ENCODE results near the gene VPS4B.
"Not testable (repeated sequence)": the region's sequence is repeated elsewhere in the genome, so short reads cannot be mapped to it uniquely, and the experiment has no call there.

The VPS4B gene

DNA sequence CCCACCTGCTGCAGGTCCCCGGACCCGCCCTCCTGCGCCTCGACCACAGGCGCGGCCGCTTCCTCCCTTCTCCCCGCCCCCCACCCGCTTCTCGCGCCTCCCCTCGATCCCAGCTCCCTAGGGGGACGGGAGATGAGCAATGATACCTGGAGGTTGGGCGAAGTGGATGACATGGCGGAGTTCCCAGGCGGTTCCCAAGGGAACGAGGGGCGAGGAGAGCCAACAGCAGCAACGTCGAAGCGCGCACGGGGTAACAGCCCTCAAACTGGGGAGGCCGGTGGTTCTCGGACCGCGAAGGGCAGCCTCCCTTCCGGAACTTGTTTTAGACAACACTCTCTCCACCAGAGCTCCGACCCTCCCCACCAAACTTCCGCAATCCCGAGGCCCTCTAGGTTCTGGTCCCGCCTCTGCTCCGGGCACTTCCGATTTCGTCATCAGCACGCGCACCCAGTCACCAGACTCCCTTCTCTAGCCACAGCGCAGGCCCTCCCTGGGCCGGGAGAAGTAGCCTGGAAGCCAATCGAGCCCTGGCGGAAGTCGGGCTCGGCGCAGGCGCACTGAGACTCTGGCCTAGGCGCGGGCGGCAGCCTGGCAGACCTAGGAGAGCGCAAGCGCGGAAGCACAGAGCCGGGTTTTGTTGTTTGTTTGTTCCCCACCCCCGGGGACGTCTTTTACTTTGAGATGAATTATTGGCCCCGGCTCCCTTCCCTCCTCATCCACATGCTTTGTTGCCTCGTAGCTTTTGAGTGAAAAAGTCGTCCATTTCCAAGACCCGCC, at the start of gene VPS4B:
VPS4B (minus strand) TSS at position 390 of the 777 bp plus-strand sequence; CDS start at position 173, 217 bp downstream.
- FAIRE-seq: peak; percentile 99

DNA sequence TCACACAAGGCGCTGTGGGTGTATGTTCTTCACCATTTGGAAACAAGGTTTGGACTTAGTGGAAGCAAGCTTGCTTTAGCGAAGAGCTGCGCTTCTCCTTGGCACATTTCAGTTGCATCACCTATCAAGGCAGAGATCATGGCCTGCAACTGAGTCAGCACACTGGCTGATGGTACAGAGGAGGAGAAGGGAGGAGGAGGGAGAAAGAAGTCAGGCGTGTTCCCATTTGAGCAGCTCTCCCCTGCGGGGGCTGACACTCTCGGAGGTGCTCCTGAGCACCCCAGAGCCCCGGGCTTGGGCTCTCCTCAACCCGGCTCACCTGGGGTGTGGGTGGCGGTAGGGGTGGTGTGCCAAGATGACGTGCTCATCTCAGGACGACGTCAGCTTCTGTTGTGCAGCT, 48.5 kb upstream of the VPS4B start:
- FAIRE-seq: no peak

DNA sequence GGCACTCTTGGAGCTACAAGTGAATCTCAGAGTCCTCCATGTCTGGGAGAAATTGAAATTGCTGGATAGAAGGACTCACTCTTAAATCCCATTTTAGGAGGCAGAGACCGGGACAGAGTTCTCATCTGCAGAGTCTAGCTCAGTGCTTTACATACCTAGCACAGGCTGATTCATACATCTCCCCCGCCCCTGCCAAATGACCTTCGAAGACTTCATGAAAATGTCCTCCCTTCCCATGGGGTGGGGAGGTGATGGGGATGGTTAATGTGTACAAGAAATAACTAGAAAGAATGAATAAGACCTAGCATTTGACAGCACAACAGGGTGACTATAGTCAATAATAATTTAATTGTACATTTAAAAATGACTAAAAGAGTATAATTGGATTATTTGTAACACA, 46.3 kb upstream of the VPS4B start:
- no peak for FAIRE-seq

DNA sequence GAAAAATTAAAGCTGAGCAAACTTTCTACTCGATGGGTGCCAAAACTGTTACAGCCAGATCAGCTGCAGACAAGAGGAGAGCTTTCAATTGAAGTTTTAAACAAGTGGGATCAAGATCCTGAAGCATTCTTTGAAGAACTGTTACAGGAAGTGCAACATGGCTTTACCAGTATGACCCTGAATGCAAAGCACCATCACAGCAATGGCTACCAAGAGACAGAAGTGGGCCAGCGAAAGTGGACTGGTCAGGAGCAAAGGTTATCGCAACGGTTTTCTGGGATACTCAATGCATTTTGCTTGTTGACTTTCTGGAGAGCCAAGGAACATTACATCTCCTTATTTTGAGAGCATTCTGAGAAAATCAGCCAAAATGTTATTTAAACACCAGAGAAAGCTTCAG, 45.4 kb upstream of the VPS4B start:
- no peak for FAIRE-seq

DNA sequence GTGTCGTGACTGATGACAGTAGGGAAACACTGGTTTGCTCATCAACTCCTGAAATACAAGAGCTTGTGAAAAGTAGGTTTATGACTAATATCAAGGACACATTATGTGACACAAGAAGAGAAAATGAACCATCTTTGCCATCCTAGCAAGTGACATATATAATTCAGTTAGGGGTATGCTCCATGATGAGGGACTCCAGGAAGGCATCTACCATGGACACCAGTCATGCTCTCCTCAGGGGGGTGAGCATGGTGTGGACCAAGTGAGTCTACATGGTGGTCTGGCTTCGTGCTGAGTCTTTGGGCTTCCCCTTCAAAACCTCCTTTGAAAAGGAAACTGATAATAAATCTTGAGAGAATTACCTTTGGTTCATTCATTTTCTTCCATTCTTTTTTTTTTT, 42.8 kb upstream of the VPS4B start:
- no peak for FAIRE-seq

DNA sequence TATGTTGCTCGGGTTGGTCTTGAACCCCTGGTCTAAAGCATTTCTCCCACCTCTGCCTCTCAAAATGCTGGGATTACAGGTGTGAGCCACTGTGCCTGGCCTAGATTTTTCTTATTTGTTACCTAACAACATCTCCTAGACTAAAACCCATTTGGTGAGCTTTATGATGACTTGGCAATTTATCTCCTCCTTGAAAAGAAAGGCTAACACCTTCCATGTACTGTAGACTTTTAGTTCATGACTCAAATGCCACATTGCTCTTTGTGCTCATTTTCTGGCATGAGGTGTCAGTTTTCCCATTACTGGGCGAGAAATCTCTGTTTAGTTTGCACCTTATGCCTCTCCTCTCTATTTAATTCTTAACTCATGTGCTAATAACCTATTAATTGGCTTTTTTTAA, 42.2 kb upstream of the VPS4B start:
- no peak for FAIRE-seq

DNA sequence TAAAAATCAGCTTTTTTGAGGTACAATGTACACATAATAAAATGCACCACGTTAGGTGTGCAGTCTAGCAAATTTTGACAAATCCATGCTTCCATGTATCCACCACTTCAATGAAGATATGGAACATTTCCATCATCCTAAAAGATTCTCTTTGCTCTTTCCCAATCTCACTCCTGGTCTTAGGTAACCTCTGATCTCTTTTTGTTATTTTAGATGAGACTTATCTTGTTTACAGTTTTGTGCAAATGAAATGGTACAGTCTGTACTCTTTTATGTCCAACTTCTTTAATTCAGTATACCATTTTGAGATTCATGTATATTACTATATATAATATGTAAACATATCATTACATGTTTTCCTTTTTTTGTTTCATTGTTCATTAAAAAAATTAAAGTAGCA, 38.1 kb upstream of the VPS4B start:
- FAIRE-seq: peak; percentile 65

DNA sequence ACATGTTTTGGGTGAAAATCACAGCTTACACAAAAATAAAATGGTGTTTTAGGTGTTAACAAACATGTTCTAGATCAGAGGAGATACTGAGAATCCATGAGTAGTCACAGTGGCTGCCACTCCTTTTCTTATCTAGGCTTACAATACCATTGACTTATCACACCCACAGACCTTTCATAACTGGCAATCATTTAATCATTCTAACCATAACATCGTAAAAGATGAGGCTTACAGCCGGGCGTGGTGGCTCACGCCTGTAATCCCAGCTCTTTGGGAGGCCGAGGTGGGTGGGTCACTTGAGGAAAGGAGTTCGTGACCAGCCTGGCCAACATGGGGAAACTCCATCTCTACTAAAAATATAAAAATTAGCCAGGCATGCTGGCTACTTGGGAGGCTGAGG, 35.7 kb upstream of the VPS4B start:
- no peak for FAIRE-seq

DNA sequence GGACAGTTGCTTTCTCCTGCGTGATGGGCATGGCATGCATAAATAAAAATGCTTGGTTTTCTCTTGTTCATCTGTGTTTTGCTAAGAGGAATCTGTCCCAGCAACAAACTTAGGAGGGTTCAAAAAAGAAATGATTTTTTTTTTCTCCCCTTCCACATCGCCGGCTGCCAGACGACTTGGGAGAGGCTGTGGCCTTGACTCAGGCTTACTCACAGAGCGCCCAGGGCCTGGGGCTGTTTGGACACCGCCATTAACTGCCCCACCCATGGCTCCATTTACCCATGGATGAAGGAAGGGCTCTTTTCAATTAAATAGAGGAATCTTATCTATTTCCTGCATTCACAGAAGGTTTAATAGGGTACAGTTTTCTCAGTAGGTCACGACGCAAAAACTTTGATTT, 32.2 kb upstream of the VPS4B start:
- FAIRE-seq: no peak

DNA sequence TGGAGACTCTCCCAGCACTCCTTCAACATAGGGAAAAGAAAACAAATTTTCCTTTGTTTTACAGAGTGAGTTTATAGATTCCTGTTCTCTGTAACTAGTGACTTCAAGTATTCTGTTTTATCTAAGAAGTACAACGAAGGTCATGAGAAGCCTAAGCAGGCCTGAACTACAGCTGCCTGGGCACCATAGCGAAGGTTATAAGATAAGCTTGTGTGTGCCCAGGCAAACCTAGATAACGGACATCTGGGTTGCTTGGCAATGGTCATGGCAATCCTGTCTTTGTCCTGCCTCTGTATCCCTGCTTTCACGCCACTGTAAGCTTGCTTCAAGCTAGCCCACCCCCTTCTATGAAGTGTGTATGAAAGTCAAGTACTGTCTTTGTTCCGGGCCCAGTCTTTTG, 30.5 kb upstream of the VPS4B start:
- FAIRE-seq: not testable (repeated sequence)

DNA sequence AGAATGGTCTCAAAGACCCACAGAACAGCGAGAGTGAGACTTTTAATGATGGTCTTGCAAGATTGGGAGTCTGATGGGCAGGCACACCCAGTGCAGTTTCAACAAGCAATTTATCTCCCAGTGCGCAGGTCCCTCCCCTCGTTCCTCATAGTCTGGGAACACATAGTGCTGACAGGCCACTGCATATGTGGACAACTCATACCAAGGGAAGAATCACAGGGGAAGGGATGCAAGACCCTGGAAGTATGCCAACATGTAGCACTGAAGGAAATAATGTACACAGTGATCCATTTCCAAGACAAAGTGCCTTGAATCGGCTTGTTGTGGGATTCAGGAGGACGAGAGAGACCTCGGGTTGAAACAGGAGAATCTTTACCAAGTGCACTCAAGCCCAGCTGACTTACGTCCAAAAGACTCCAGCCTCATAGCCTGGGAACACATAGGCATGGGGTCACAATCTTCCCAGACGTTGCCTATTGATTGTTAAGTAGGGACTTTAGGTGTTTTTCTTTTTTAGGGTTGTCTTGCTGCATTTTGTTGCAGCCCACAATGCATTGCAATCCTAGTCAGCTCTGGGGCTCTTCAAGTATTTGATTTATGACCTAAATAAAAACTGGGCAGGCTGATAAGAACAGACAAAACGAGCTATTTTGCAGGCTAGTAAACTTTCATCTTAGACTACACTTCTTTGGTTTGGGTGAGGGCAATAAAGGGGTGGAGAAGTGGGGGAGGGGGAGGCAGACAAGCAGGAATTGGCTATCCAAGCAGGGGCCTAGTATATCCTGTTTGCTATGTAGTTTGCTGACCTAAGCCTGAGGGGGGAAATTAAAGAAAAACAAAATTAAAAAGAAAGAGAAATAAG, 29.8 kb upstream of the VPS4B start:
- no peak for FAIRE-seq

DNA sequence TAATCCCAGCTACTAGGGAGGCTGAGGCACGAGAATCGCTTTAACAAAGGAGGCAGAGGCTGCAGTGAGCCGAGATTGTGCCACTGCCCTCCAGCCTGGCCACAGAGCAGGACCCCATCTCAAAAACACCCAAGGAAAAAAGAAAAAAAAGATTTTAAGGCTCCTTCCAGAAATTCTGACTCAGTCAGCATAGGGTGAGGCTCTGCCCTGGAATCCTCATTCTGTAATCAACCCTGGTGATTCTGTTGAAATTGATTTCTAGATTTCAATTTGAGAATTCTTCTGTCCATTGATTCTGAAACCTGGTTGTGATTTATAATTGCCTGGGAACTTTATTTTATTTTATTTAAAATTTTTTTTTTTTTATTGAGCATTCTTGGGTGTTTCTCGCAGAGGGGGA, 27.1 kb upstream of the VPS4B start:
- FAIRE-seq: no peak

DNA sequence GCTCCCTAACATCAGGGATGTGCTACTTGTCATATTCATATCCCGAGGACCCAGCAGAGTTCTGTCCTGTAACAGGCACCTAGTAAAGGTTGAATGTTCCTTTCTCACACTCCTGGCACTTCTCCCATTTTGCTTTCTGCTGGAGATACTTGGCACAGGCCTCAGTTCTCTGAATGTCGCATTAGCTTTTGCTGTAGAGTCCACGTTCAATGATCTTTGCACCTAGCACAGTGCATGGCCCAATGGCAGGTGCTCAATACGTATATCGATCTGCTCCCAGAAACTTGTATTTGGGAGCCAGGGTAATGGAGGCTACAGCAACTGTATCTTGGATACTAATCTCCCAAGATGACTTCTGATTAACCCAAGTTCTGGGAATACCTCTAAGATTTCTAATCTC, 24.8 kb upstream of the VPS4B start:
- FAIRE-seq: no peak

DNA sequence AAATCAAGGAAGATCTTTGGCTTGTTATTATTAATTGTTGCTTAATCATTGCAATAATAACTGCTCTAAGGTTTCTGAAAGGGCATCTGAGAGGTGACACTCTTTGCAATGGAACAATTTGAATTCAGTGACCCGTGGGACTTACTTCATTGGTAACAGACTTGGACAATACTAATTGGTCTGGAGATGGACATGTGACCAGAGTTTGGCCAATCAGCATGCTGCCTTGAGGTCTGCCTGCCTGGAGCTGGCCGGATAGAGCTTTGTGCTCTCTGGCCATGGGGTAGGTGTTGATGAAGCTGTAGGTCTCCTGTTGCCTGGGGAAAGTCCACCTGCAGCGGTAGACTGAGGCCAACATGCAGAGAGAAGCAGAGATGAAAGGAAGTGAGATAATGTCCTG, 24.0 kb upstream of the VPS4B start:
- FAIRE-seq: no peak

DNA sequence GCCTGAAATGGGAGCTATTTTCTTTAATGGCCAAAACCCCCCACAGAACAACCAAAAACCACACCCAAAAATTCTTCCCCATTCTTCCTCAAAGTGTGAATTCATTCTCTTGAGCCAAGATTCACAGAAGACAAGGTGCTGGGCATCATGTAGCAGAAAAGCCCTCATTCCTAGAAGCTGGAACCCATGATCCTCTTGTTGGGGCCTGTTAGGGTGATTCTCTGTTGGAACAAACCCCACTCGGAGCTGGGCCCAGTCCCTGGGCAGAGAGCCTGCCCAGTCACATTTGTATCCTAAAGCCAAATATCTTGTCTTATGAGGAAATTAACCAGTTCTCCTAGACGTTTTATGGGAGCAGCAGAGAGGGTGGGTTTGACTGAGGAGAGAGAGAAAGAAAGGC, 22.8 kb upstream of the VPS4B start:
- FAIRE-seq: no peak

DNA sequence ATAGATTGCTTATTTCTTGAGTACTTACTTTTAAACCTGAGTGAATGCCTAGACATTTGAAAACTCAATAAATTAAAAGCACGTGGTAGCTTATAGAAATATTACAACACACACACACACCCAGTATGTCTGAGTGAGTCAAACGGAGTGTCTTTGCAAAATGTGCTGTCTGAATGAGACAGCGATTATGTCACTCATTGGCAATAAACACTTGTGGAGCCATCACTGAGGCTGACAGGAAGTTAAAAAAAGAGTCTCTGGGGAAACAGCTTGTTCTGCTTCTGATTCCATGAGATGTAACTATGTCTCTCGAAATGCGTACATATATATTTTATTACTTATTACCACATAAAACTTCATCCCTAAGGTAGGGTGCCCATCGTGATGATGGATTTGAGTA, 22.3 kb upstream of the VPS4B start:
- no peak for FAIRE-seq

DNA sequence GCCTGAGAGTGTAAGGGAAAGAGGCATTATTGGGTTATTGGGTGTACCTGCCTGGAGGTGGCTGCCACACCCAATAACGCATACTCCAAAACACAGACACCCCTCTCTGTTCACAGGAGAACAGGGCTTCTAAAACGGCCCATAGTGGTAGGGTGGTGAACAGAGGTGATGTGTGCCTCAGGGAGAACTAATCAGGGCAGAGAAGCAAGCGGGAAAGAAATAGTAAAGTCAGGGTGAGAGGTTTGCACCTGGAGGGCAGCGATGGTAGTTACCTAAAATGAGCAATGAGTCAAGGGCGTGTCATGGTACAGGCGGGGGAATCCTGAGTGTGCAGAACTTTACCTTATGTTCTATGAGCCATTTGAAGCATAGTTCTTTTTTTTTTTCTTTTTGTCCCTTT, 21.6 kb upstream of the VPS4B start:
- FAIRE-seq: no peak

DNA sequence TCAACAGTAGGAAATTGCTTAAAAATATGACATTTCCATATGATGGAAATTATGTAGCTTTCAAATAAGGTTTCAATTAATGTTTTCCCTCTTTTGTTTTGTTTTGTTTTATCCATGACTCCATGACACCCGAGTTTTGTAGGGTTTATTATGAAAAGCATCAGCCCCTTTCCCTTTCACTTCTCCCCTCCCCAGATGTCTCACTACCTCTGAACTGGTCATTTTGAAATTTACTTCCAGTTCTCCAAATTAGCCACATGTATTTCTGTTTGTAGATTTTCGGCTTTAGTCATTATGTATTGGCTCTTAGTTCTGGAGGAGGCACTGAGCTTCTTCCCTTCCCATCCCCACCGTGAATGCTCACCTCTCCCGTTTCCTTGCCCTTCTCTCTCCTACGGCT, 18.6 kb upstream of the VPS4B start:
- FAIRE-seq: no peak

DNA sequence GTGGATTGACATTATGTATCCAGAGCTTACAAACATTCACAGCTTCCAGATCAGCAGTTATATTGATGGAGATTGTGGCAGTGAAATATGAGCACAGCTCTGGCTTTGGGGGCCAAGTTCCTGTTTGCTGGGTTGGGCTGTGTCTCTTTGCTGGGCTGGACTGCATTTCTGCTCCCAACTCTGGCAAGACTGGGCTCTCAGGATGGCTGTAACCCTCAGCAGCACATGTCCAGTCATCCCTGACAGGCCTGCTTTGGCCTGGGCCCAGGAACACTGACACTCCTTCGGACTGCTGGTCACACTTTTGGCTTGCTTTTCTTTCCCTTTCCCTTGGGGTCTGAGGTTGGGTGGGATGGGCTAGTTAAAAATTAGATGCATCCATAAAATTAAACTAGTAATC, 17.9 kb upstream of the VPS4B start:
- FAIRE-seq: no peak

DNA sequence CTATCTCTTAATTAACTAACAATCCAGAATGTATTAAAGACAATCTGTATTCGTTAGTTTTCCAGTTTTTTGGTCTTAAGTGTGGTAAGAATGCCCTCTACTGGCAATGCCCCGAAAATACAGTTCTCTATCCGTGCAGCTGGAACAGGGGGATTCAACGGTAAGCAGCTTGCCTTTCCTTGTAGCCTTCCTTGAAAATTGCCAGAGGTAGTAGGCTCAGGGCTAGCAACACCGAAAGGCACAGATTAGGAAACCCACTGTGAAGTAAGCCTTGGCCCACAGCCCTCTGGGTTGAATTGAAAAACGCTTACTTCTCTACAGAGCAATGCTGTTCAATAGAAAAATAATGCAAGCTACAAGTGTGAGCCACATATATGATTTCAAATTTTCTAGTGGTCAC, 17.1 kb upstream of the VPS4B start:
- FAIRE-seq: peak; percentile 96

DNA sequence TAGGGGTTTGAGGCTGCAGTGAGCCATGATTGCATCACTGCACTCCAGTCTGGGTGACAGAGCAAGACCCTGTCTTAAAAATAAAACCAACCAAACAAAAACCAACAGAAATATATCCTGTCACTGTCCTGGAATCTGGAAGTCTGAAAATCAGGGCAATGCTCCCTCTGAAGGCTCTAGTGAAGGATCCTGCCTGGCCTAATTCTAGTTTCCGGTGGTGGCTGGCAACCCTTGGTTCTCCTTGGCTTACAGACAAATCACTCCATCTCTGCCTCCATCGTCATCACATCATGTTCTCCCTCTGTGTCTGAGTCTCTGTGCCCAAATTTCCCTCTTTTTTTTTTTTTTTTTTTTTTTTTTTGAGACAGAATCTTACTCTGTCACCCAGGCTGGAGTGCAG, 15.9 kb upstream of the VPS4B start:
- FAIRE-seq: no peak

DNA sequence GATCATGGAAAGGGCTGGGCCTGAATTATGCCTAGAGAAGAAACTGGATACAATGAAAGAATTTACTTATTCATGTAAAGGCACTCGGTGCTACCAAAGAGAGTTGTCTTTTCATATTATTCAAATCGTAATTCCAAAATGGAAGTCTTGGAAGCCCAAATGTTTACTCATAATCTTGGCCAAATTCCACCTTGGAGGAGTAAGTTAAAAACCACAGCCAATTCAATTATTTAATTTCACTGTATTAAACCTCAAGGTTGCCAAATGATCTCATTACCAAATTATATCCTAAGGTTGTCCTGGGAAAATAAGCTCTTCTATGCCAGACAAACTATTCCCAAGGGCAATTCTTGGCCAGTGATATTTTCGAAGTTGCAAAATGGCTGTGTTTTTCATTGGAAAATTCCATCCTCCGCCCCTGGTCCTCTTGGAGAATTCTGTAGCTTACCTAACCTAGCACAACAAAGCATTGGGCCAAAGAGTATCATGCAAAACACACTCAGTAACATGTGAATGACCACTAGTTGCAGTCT, 11.1 kb upstream of the VPS4B start:
- no peak for FAIRE-seq

DNA sequence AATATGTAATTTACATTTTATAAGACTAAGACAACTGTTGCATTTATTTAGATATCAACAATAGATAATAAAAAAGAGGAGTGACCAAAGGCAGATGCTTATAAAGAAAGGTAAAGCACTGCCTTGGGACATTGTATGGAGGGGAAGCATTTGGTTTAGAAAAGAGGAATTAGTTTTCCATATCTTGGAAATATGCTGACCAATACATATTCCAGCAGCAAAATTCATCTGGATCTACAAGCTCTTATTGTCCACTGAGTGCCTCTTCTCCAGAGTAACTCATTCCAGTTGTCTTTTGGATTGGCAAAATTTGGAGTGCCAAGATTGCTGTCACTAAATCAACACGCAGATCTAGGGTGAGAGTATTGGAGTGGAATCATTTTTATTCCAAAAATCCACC, 8.9 kb upstream of the VPS4B start:
- FAIRE-seq: no peak

DNA sequence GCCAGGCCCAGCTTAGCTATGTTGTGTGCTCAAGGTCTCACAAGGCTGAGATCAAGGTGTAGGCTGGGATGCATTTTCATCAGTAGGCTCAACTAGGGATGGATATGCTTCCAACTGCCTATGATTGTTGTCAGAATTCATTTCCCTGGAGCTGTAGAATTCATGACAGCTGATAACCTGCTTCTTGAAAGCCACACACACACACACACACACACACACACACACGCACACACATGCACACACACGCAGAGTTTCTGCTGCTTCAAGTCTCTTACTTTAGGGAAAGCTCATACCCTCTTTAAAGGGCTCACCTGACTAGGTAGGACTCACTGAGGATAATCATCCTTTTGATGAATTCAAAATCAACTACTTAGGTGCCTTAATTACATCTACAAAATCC, 8.2 kb upstream of the VPS4B start:
- no peak for FAIRE-seq

All from G401.6 (cell line).